ENCODE results near the gene STS.

The STS gene

DNA sequence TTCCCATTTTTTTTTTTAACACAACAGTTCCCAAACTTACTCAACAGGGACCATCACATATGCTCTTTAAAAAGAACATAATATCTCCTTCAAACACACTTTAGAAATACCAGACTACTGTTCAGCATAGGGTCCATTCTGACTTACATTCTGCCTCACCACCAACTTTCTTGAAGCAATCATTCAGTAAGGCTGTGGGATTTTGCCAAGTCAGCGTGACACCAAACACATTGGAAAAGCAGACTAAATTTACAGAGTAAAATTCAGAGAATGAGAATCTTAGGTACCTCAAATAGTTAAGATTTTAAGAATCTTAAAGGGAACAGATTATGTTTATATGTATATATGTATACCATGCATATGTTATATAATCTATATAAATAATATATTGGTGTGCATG lies 7.7 kb downstream of the STS start:
- no peak overlapping the region for H3K4me3 ChIP-seq (ENCODE audit: low read depth, low read length)
- no peak for DNase-seq (ENCODE audit: low read depth)
- TF ChIP-seq CTCF (IDR thresholded peaks at IDR 0.05; ENCODE audit: control insufficient read depth, extremely low read depth, insufficient read depth), result no peak

DNA sequence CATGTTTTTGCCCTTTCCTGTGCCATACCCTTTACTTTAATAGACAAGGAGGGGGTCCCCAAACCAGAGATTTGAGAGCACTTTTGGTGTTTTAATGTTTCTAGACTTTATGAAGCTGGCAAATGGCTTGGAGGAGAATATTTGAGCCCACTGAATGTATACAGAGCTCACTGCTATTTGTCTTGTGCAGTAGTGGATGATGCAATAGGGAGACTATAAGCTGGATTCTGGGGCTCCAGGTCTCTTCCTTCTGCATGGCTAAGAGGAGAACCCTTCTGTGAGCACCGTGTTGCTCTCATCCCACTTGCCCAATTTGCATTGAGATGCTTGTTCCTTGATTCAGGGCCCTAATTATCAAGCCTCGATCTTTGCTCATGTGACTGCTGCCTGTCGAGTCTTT lies 9.4 kb downstream of the STS start:
- no peak for TF ChIP-seq CTCF (IDR thresholded peaks at IDR 0.05; ENCODE audit: control insufficient read depth, extremely low read depth, insufficient read depth)
- no peak for DNase-seq (ENCODE audit: low read depth)
- H3K4me3 ChIP-seq (ENCODE audit: low read depth, low read length), result no peak overlapping the region

GRCh38 chrX:7158468-7158990 lies 11.0 kb downstream of the STS start:
- no peak for TF ChIP-seq CTCF (IDR thresholded peaks at IDR 0.05; ENCODE audit: control insufficient read depth, extremely low read depth, insufficient read depth)
- H3K4me3 ChIP-seq (ENCODE audit: low read depth, low read length), result no peak overlapping the region
- no peak for DNase-seq (ENCODE audit: low read depth)

- DNase-seq (ENCODE audit: low read depth), result no peak
- H3K4me3 ChIP-seq (ENCODE audit: low read depth, low read length), result no peak overlapping the region
- TF ChIP-seq CTCF (IDR thresholded peaks at IDR 0.05; ENCODE audit: control insufficient read depth, extremely low read depth, insufficient read depth), result no peak
These were observed 11.8 kb downstream of the STS start for GRCh38 chrX:7159149-7159861.

- no peak for DNase-seq (ENCODE audit: low read depth)
- H3K4me3 ChIP-seq (ENCODE audit: low read depth, low read length), result no peak overlapping the region
- TF ChIP-seq CTCF (IDR thresholded peaks at IDR 0.05; ENCODE audit: control insufficient read depth, extremely low read depth, insufficient read depth), result no peak
These were observed 15.7 kb downstream of the STS start for GRCh38 chrX:7163146-7163677.

DNA sequence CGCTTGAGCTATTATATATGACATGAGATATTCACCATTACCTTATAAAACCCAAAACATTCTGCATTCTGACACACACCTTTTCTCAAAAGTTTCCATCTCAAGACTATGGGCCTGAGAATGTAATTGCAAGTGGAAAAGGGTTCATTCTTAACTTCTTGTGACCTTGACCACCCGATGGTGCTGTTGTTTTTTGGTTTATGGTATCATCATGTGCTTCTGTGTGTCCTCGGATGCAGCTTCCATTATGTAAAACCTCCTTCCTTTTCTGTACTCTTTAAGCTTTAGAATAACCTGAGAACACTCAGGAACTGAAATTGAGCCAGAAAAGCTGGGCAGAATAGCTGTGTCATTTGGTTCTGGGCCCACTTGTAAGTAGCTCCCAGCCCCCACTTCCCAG lies 16.7 kb downstream of the STS start:
- H3K4me3 ChIP-seq (ENCODE audit: low read depth, low read length), result no peak overlapping the region
- DNase-seq (ENCODE audit: low read depth), result no peak
- no peak for TF ChIP-seq CTCF (IDR thresholded peaks at IDR 0.05; ENCODE audit: control insufficient read depth, extremely low read depth, insufficient read depth)

GRCh38 chrX:7168371-7168770 lies 20.9 kb downstream of the STS start:
- H3K4me3 ChIP-seq (ENCODE audit: low read depth, low read length), result no peak overlapping the region
- no peak for DNase-seq (ENCODE audit: low read depth)
- no peak for TF ChIP-seq CTCF (IDR thresholded peaks at IDR 0.05; ENCODE audit: control insufficient read depth, extremely low read depth, insufficient read depth)

Measured in LNCaP clone FGC (cell line).